ENCODE data around the gene FLNB. TPM values are rescaled to one million over a fixed set of nuclear protein-coding genes. Genes with fewer than 3 reads are reported as not detected.

The FLNB gene
- total RNA-seq, 1 donor from 2014 or later = 40.4 TPM

- Mint-ChIP-seq H3K27me3 (ENCODE audit: low read depth) (no peaks in the 10 kb centered on the region), H3K9me3 (no peaks in the 10 kb centered on the region), H3K4me3 (no peak overlapping the region), H3K27ac (ENCODE audit: unreplicated experiment) (peak overlapping the region; percentile 28), H3K36me3 (ENCODE audit: low read depth) (no peaks in the 10 kb centered on the region), H3K4me1 (peaks cover 19% of the 10 kb centered on the region)
- no peak for DNase-seq (ENCODE audit: low read depth, low spot score)
- TF ChIP-seq, protein P1, sequence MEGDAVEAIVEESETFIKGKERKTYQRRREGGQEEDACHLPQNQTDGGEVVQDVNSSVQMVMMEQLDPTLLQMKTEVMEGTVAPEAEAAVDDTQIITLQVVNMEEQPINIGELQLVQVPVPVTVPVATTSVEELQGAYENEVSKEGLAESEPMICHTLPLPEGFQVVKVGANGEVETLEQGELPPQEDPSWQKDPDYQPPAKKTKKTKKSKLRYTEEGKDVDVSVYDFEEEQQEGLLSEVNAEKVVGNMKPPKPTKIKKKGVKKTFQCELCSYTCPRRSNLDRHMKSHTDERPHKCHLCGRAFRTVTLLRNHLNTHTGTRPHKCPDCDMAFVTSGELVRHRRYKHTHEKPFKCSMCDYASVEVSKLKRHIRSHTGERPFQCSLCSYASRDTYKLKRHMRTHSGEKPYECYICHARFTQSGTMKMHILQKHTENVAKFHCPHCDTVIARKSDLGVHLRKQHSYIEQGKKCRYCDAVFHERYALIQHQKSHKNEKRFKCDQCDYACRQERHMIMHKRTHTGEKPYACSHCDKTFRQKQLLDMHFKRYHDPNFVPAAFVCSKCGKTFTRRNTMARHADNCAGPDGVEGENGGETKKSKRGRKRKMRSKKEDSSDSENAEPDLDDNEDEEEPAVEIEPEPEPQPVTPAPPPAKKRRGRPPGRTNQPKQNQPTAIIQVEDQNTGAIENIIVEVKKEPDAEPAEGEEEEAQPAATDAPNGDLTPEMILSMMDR (conservative IDR thresholded peaks at IDR 0.05) = no peak
Observed at GRCh38 chr3:58025406-58025805, 17.2 kb downstream of the FLNB start.

DNA sequence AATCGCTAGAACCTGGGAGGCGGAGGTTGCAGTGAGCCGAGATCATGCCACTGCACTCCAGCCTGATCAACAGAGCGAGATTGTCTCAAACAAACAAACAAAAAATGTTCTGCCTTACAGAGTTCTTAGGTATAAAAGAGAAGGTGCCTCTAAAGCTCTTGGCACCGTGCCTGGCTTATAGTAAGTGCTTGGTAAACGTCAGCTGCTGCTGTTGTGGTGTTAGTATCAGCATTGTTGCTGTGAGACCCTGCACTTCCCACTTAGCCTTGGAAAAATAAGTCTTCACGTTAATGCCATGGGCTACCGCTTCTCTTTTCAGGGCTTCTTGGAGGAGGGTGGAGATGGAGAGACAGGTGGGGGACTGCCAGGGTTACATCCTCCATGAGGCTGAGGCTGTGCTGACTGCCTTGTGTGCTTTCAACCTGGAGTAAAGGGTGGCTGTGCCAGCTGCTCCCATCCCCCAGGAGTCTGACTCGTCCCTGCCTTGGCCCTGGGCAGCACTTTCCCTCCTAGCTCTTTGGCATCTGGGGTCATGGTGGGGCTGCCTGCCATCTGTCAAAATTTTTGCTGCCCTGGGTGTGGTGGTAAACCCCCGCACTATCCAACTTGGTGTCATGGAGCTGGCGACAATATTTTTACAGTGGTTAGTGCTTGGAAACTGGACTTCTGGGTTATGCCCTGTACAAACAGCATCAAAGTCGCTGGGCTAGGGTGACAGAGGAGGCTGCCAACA is 17.8 kb downstream of the FLNB start:
- H3K27ac Mint-ChIP-seq (ENCODE audit: unreplicated experiment) = no peak overlapping the region
- peaks cover 14% of the 10 kb centered on the region for H3K4me1 Mint-ChIP-seq
- H3K36me3 Mint-ChIP-seq (ENCODE audit: low read depth) = no peaks in the 10 kb centered on the region
- no peak for DNase-seq (ENCODE audit: low read depth, low spot score)
- TF ChIP-seq, protein P1 (conservative IDR thresholded peaks at IDR 0.05) = no peak
- H3K4me3 Mint-ChIP-seq = no peak overlapping the region
- no peaks in the 10 kb centered on the region for H3K9me3 Mint-ChIP-seq
- no peaks in the 10 kb centered on the region for H3K27me3 Mint-ChIP-seq (ENCODE audit: low read depth)

DNA sequence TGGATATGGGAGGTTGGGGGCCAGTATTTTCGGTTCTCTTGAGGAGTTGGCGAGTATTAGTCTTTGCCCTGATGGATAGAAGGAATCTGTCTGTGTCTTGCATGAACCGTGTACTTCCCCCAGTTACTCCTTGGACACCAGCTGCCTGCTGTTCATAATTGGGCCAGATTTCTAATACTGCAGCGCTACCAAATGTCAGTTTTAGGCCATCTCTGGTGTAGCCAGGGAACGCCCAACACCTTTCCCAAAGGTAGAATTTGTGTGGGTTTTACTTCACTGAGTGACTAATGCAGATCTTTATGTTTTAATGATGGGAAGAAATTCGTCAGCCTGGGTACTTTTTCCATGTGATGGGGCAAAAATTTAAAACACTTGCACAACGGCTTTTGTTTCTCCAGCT is 18.4 kb downstream of the FLNB start:
- Mint-ChIP-seq H3K27ac (ENCODE audit: unreplicated experiment) (peak overlapping the region; percentile 60), H3K4me1 (peaks cover 14% of the 10 kb centered on the region), H3K9me3 (no peaks in the 10 kb centered on the region), H3K27me3 (ENCODE audit: low read depth) (no peaks in the 10 kb centered on the region), H3K4me3 (no peak overlapping the region), H3K36me3 (ENCODE audit: low read depth) (no peaks in the 10 kb centered on the region)
- TF ChIP-seq, protein P1 (conservative IDR thresholded peaks at IDR 0.05) = no peak
- no peak for DNase-seq (ENCODE audit: low read depth, low spot score)

- no peaks in the 10 kb centered on the region for H3K9me3 Mint-ChIP-seq
- peaks cover 16% of the 10 kb centered on the region for H3K4me1 Mint-ChIP-seq
- DNase-seq (ENCODE audit: low read depth, low spot score) = no peak
- TF ChIP-seq, protein P1 (conservative IDR thresholded peaks at IDR 0.05) = no peak
- no peak overlapping the region for H3K27ac Mint-ChIP-seq (ENCODE audit: unreplicated experiment)
- no peaks in the 10 kb centered on the region for H3K36me3 Mint-ChIP-seq (ENCODE audit: low read depth)
- H3K4me3 Mint-ChIP-seq = no peak overlapping the region
- no peaks in the 10 kb centered on the region for H3K27me3 Mint-ChIP-seq (ENCODE audit: low read depth)
Observed at GRCh38 chr3:58027704-58028317, 19.6 kb downstream of the FLNB start.

DNA sequence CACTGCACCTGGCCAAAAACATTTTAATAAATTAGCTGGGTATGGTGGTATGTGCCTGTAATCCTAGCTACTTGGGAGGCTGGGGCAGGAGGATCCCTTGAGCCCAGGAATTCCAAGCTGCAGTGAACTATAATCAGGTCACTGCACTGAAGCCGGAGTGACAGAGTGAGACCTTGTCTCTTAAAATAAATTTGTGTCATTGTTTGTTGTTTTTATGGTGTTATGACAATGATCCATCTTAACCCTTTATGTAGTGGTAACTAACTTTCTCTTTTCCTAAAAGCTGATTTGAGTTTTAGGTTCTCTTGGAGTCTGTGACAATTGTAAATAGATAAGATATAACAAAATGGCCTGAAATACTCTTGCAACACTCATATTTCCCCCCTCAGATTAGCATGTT is 20.7 kb downstream of the FLNB start:
- Mint-ChIP-seq H3K9me3 (no peaks in the 10 kb centered on the region), H3K36me3 (ENCODE audit: low read depth) (no peaks in the 10 kb centered on the region), H3K27me3 (ENCODE audit: low read depth) (no peaks in the 10 kb centered on the region), H3K4me1 (peaks cover 20% of the 10 kb centered on the region), H3K4me3 (no peak overlapping the region), H3K27ac (ENCODE audit: unreplicated experiment) (no peak overlapping the region)
- no peak for DNase-seq (ENCODE audit: low read depth, low spot score)
- TF ChIP-seq, protein P1 (conservative IDR thresholded peaks at IDR 0.05) = no peak

All from neural crest cell (in vitro differentiated cells).